HepG2 (cell line): ENCODE data around the gene XRCC1. TPM values are rescaled to one million over a fixed set of nuclear protein-coding genes. Genes with fewer than 3 reads are reported as not detected.

Experiments used
- CHCHD3 ChIP-seq: sonication (generic); formaldehyde crosslinking; IDR thresholded peaks from 2 replicates; pipeline ENCODE4 v1.8.0; 2022; ENCODE audit warnings: mild to moderate bottlenecking, missing genetic modification reagents, moderate library complexity
- FOXC1 ChIP-seq: sonication (generic); formaldehyde crosslinking; IDR thresholded peaks from 2 replicates; pipeline ENCODE4 v1.8.0; 2022; ENCODE audit warnings: mild to moderate bottlenecking, missing genetic modification reagents, borderline replicate concordance
- HIC2 ChIP-seq: sonication (generic); formaldehyde crosslinking; IDR thresholded peaks from 2 replicates; pipeline ENCODE4 v1.9.0; 2022; ENCODE audit warnings: low read depth, missing genetic modification reagents
- IKZF4 ChIP-seq: sonication (generic); formaldehyde crosslinking; IDR thresholded peaks from 2 replicates; pipeline ENCODE4 v1.5.1; 2020; ENCODE audit warnings: borderline replicate concordance, mild to moderate bottlenecking, low read depth, missing genetic modification reagents; ENCODE audit errors: not compliant biosample characterization
- KDM5A ChIP-seq: fragments of 200-600 bp; sonication (generic); IDR thresholded peaks from 2 replicates; pipeline ENCODE4 v1.7.0; 2018; ENCODE audit warnings: antibody characterized with exemption, mild to moderate bottlenecking, low read length, borderline replicate concordance
- KLF16 ChIP-seq, 2 experiments: sonication (generic) in 1 of 2; formaldehyde crosslinking in 1 of 2; IDR thresholded peaks; 2 replicates each; pipeline versions ENCODE4 v1.6.1 to v1.8.0; 2016 to 2023; ENCODE audit warnings: missing genetic modification reagents in 2 of 2, missing compliant biosample characterization in 1 of 2
- MAFF ChIP-seq: IDR thresholded peaks from 2 replicates; pipeline ENCODE4 v1.6.1; 2011; ENCODE audit warnings: low read depth, low read length, improper control_type of control experiment
- MIER3 ChIP-seq: IDR thresholded peaks from 2 replicates; pipeline ENCODE4 v1.6.1; 2016; ENCODE audit warnings: missing compliant biosample characterization, borderline replicate concordance
- MXD4 ChIP-seq: IDR thresholded peaks from 2 replicates; pipeline ENCODE4 v1.6.1; 2016; ENCODE audit warnings: mild to moderate bottlenecking, missing biosample characterization, missing genetic modification reagents
- NFKB2 ChIP-seq: sonication (generic); formaldehyde crosslinking; IDR thresholded peaks from 2 replicates; pipeline ENCODE4 v1.4.0; 2020; ENCODE audit warnings: missing genetic modification reagents, borderline replicate concordance
- NFKBIZ ChIP-seq: IDR thresholded peaks from 2 replicates; pipeline ENCODE4 v1.6.1; 2018; ENCODE audit warnings: missing genetic modification reagents, missing compliant biosample characterization
- PTBP1 ChIP-seq: fragments of 200-400 bp; formaldehyde crosslinking; IDR thresholded peaks from 2 replicates; pipeline ENCODE4 v1.6.1; 2018; ENCODE audit warnings: low read length, low read depth; ENCODE audit not compliant: poor library complexity, severe bottlenecking
- RFX5 ChIP-seq: IDR thresholded peaks from 2 replicates; pipeline ENCODE4 v1.6.1; 2011; ENCODE audit warnings: low read depth, low read length, improper control_type of control experiment
- SMAD3 ChIP-seq: sonication (generic); formaldehyde crosslinking; IDR thresholded peaks from 2 replicates; pipeline ENCODE4 v1.4.0; 2020; ENCODE audit warnings: missing genetic modification reagents
- SPEN ChIP-seq: sonication (generic); formaldehyde crosslinking; IDR thresholded peaks from 2 replicates; pipeline ENCODE4 v1.5.1; 2020; ENCODE audit warnings: low read depth, mild to moderate bottlenecking, missing genetic modification reagents
- TFDP2 ChIP-seq: sonication (generic); formaldehyde crosslinking; IDR thresholded peaks from 2 replicates; pipeline ENCODE4 v1.4.0; 2020; ENCODE audit warnings: missing genetic modification reagents
- ZBTB46 ChIP-seq: sonication (generic); formaldehyde crosslinking; IDR thresholded peaks from 2 replicates; pipeline ENCODE4 v1.4.0; 2020; ENCODE audit warnings: mild to moderate bottlenecking, missing genetic modification reagents, borderline replicate concordance
- ZNF101 ChIP-seq: sonication (generic); formaldehyde crosslinking; IDR thresholded peaks from 2 replicates; pipeline ENCODE4 v1.4.0; 2020; ENCODE audit warnings: mild to moderate bottlenecking, low read depth, missing genetic modification reagents, borderline replicate concordance
- ZNF430 ChIP-seq: sonication (generic); formaldehyde crosslinking; IDR thresholded peaks from 2 replicates; pipeline ENCODE4 v1.9.0; 2021; ENCODE audit warnings: mild to moderate bottlenecking, missing genetic modification reagents
- ZNF605 ChIP-seq: sonication (generic); formaldehyde crosslinking; IDR thresholded peaks from 2 replicates; pipeline ENCODE4 v1.8.0; 2022; ENCODE audit warnings: mild to moderate bottlenecking, missing genetic modification reagents
- ZNF747 ChIP-seq: sonication (generic); formaldehyde crosslinking; IDR thresholded peaks from 2 replicates; pipeline ENCODE4 v1.8.1; 2023; ENCODE audit warnings: missing genetic modification reagents, mild to moderate bottlenecking, borderline replicate concordance
- ZSCAN12 ChIP-seq: sonication (generic); formaldehyde crosslinking; IDR thresholded peaks from 2 replicates; pipeline ENCODE4 v1.9.0; 2021; ENCODE audit warnings: mild to moderate bottlenecking, missing genetic modification reagents
- ZSCAN31 ChIP-seq: sonication (generic); formaldehyde crosslinking; IDR thresholded peaks from 2 replicates; pipeline ENCODE4 v1.5.0; 2020; ENCODE audit warnings: low read depth, mild to moderate bottlenecking, missing genetic modification reagents
- polyA plus RNA-seq, 8 experiments: library from polyadenylated mRNA; depleted of rRNA in 3 of 8; stranded (reverse) in 7 of 8; unstranded in 1 of 8; fragments of >200 nt; fragmentation: Illumina TruSeq in 4 of 8; extraction: Trizol in 4 of 8; gene quantifications; 2 replicates each; pipeline versions ENCODE4 v1.2.1 to v1.2.3, GENCODE V29; 2011 to 2016; ENCODE audit warnings: low read depth in 4 of 8, missing spikeins in 1 of 8, mixed read lengths in 1 of 8; ENCODE audit not compliant: insufficient read depth in 1 of 8
- total RNA-seq, 5 experiments: library from RNA; depleted of rRNA; stranded (reverse); fragments of >200 nt; fragmentation: Illumina TruSeq; extraction: Trizol; gene quantifications; 2 replicates each; pipeline ENCODE4 v1.2.3, GENCODE V29; 2016; ENCODE audit warnings: low read depth in 1 of 5

XRCC1 gene
- total and polyA plus RNA-seq, 2 of the 13 experiments (the other 11 are each of a cell fraction or from before 2014, with no cell fraction given): 24.7 to 26.3 TPM

- TF ChIP-seq TFDP2 (CRISPR knock-in tag) (peak; percentile 81), KDM5A (peak; percentile 99), ZNF747 (peak; percentile 76; the same call in 1 of the 2 replicates), ZNF605 (CRISPR knock-in tag) (no peak), ZSCAN12 (CRISPR knock-in tag) (no peak), RFX5 (peak; percentile 64; the same call in 1 of the 2 replicates), SPEN (peak; percentile 73; the same call in 1 of the 2 replicates), MXD4 (CRISPR knock-in tag) (peak; percentile 48; the same call in 1 of the 2 replicates), SMAD3 (CRISPR knock-in tag) (0 out of 2 replicates have a peak, but pooled peaks have one; percentile 10), MIER3 (CRISPR knock-in tag) (no peak; the same call in none of the 2 replicates), ZNF430 (CRISPR knock-in tag) (no peak), PTBP1 (no peak), HIC2 (CRISPR knock-in tag) (peak; percentile 34; the same call in 1 of the 2 replicates), NFKB2 (CRISPR knock-in tag) (peak; percentile 61; the same call in 1 of the 2 replicates), ZNF101 (CRISPR knock-in tag) (no peak), NFKBIZ (0 out of 2 replicates have a peak, but pooled peaks have one; percentile 1), ZSCAN31 (peak; percentile 78; the same call in 1 of the 2 replicates), MAFF (no peak), IKZF4 (no peak), ZBTB46 (CRISPR knock-in tag) (no peak), CHCHD3 (no peak), FOXC1 (CRISPR knock-in tag) (no peak), KLF16 (CRISPR knock-in tag; IDR thresholded peaks at IDR 0.05) (peak in 1 of 2 experiments; percentile 61; a peak in 2 of 4 replicates)
Observed at GRCh38 chr19:43595999-43596841, 20.9 kb upstream of the XRCC1 start, which contains the start of the genes IRGQ and ZNF576 (continued).
